Frontal cortex (tissue), 4 donors: Measurements from ENCODE around the gene ZNRF1. TPM values are rescaled to one million over a fixed set of nuclear protein-coding genes. Genes with fewer than 3 reads are reported as not detected.

Experiments
- DNase-seq, 2 donors: peaks; one replicate each; pipeline ENCODE4 v3.0.0; 2012; ENCODE audit warnings: low spot score in 2 of 2
- FAIRE-seq: peaks from 2 replicates; lab custom pipeline; 2012; peaks lifted over from hg19 to GRCh38; lab: Jason Lieb, UNC
- total RNA-seq: library from RNA; depleted of rRNA; stranded (reverse); fragments of >200 nt; gene quantifications from one replicate; pipeline ENCODE4 v1.2.3, GENCODE V29; 2014
- donor health status: control.
- donor health status: control.
- donor health status: control.

ZNRF1 gene
- total RNA-seq, 1 donor from 2014 or later, result 19.2 TPM

DNA sequence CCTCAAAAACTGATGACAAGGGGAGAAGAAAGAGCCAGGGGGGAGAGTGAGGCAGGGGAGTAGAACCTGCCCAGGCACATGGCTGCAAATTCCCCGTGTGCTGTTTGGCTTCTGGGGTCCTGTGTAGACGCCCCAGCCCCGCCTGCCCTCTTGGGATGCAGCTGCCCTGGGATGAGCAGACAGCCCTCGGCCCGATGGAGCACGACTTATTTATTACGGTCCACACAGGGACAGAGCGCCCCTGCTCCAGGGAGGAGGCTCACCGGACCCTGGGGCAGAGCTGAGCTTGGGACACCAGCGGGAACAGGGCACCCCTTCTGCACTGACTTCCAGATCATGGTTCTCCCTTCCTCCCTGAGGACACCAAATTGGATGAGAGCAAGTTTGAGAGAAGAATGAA is 108.7 kb downstream of the ZNRF1 start:
- no peak for FAIRE-seq
- DNase-seq, result no peak

DNA sequence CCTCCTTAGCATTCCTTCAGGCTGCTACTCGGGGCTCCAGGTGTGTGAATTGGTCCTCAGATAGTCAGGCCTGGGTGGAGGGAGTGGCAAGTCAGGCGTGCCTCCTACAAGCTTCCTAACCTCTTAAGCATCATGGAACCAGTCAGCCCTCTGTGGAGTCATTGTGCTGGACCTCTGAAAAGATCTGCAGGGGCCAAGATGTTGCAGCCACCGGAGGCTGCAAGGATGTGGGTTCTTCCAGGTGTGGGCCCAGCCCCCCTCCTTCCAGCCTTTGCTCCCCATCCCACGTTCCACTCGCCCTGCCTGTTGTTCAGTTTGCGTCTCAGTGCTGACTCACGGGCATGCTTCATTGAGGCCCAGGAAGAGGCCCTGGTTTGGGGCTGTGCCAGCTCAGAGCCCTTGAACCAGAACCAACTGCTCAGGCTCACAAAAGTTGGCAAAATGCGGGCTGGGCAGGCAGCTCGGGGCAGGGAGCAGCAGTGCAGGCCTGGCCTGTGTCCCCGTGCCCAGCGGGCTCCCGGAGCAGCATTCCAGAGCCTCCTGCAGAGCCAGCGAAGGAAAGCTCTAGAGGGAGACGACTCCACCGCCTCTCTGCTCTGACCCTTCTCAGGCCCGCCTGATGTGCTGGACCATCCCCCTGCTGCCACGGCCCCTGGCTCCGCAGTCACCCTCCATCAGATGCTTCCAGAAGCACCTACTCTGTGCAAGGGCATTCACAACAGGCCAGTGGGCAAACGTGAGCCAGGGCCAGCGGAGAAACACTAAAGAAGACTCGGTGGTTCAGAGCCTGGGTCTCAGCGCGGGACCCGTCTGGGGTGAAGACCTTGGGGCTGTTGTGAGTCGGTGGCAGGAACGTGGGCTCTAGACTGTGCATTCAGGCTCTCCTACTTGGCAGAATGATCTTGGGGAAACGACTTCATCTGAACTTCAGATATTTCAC is 110.2 kb downstream of the ZNRF1 start:
- FAIRE-seq (no peak), DNase-seq (peak in 1 of 2 donors; percentile 66)

- FAIRE-seq, result no peak
- no peak for DNase-seq
Measured at GRCh38 chr16:75109732-75110243, 111.0 kb downstream of the ZNRF1 start.

DNA sequence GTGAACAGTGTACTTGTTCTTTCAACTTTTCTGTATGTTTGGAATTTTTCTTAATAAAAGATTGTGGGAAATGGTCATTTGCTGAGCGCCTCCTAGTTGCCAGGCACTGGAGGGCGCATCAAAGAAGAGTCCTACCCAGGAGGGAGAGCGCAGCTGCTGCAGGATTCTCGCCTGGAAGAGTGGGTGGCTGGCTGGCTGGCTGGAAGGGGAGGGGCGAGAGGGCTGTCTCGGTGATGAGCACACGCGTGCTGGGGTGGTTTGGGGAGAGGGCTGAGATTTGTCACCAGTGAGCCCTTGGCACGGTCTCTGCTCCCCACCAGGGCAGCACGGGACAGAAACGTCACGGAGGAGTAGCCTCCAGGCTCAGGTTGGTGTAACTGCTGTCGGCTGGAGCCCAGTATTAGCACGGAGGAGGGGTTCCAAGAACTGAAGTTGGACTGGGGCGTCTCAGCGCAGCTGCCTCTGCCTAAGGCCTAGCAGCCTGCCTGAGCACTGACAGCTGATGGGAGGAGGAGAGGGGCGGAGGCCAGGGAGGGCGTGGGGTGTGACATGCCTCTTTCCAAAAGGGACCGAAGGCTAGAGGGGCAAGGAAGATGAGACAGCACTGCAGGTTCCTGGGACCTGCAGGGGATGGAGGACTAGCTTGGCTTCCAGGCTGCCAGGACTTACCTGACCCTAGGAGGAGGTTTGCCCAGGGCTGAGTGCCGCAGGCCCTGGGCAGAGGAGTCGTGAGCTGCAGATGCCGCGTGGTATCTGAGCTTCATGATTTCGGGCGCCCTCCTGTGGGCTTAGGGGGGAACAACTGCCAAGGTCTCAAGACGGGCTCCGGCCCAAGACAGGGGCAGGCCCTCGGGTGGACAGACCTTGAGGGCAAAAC is 112.1 kb downstream of the ZNRF1 start:
- DNase-seq, result peak; percentile 80 to 84

DNA sequence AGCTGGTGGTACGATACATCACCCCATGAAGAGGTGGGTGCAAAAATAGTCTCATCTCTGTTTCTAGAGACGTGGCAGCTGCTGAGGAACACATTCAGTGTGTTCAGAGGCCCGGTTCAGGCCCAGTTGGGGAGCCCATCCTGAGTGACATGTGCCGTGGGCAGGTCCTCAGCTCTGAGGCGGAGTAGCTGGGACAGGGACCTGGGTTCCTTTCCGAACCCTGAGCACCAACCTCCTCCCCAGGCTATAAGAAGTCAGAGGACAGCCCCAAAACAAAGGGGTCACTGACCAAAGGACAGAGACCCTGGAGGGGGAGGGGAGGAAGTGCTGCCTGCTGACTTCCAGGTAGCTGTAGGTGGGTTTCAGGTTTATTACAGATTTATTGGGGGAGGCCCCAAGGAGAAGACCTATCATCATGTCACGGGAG is 112.7 kb downstream of the ZNRF1 start:
- DNase-seq (no peak), FAIRE-seq (no peak)

More for the DNA sequence above, 112.1 kb downstream of the ZNRF1 start:
- FAIRE-seq, result no peak

DNA sequence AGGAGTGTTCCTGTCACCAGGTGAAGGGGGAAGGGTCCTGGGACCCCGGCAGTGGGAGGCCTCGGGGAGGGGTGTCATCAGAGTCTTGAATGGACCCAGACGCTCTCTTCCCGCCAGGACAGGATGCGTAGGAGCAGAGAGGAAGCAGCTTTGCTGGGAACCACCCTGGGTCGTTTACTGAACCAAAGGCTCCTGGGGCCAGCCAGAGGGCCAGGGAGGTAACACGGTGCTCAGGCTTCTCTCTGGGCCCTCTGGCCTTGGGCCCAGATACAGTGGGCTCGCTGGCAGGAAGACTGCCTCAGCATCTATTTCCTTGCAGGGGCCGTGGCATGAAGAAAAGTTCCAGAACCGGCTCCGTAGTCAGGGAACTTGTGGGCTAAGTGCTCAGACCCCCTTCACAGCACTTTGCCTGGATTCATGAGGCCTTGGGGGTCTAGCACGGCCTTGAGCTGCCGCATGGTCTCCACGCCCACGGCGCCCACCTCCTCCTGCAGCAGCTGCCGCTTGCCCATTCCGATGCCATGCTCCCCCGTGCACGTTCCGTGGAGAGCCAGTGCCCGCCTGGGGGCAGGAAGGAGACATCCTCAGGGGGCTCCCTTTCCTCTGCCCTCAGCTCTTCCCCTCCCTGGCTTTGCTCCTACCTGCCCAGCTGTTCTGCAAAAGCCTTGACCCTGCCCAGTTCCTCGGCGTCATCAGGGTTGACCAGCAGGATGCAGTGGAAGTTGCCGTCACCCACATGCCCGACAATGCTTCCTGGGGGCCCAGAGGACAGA is 113.3 kb downstream of the ZNRF1 start:
- no peak for FAIRE-seq
- no peak for DNase-seq

DNA sequence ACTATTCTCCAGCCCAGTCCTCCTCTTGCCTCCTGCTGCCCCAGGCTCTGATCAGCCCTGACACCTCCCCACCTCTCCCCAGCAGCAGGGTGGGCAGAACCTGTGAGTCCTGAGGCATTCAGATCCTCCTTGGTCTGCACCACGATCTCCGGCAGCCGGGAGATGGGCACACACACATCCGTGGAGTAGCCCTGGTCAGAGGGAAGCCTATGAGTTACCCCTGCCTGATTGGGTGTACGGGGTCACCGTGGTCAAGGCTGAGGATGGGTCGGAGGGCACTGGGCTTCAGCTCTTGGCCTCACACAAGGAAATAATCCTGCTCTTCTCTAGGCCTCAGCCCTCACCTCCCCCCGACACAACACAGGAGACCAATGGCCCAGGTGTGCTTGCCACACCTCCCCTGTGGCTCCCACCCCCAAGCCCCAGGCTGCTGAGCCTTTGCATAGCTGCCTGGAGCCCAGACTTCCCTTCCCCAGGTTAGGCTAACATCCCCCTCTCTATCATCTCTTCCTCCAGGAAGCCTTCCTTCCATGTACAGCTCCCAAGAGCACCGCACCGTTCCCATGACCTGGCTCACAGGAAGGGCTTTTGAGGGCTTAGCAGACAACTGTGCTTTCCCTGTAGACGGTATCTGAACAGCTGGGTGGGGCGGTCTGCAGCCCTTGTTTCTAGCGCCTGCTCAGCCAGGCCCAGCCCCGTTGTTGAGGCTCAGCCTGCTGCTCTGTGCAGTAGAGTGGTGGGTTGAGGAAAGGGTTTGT is 114.1 kb downstream of the ZNRF1 start:
- no peak for DNase-seq
- no peak for FAIRE-seq

DNA sequence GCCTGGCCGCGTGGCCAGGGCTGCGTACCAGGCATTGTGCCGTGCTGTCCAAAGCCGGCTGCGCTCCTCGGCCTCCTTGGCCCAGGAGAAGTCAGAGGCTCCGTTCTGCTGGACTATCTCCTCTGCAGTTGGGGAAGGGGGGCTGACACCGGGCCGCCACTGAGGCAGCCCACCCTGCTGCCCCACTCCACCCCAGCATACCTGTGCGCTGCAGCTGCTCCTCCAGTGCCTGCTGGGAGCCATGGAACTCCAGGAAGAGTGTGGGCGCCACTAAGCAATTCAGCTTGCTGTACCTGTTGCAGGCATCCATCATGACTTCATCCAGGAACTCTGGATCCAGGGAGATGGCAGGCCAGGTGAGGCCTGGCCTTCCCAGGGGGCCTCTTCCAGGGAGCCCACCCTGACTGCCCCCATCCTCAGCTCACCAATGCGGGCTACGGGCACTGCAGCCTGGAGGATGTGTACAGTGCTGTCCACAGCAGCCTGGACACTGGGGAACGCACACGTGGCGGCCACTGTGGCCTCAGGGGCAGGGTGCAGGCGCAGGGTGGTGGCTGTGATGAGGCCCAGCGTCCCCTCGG is 114.8 kb downstream of the ZNRF1 start:
- no peak for DNase-seq
- FAIRE-seq, result no peak

DNA sequence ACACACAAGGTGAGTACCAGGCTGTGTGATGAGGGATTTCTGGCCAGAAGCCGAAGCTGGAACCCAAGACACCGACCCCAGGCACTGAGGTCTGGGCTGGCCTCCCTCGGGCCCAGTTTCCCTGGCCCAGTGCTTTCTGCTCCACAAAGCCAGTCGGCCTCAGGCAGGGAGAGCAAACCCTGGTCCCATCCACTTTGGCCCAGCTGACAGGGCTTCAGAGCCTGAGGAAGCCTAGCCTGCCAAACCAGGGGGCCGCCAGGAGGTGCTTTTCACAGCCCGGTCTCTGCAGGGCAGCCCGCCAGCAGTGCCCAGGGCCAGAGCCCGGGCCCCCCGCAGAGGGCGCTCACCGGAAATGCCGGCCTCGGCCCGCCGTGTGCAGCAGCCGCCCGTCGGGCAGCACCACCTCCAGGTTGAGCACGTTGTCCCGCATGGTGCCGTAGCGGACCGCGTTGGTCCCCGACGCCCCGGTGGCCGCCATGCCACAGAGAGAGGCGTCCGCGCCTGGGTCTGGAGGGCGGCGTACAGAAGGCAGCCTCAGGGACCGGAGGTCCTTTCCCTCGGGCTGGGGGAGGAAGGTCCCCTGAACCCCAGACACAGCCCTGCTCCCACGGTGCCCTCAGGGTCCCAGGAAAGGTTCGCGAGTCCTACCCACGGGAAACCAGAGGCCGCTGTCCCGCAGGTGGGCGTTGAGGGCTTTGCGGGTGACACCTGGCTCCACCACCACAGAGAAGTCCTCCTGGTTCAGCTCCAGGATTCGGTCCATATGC is 115.5 kb downstream of the ZNRF1 start:
- DNase-seq, result no peak
- no peak for FAIRE-seq

DNA sequence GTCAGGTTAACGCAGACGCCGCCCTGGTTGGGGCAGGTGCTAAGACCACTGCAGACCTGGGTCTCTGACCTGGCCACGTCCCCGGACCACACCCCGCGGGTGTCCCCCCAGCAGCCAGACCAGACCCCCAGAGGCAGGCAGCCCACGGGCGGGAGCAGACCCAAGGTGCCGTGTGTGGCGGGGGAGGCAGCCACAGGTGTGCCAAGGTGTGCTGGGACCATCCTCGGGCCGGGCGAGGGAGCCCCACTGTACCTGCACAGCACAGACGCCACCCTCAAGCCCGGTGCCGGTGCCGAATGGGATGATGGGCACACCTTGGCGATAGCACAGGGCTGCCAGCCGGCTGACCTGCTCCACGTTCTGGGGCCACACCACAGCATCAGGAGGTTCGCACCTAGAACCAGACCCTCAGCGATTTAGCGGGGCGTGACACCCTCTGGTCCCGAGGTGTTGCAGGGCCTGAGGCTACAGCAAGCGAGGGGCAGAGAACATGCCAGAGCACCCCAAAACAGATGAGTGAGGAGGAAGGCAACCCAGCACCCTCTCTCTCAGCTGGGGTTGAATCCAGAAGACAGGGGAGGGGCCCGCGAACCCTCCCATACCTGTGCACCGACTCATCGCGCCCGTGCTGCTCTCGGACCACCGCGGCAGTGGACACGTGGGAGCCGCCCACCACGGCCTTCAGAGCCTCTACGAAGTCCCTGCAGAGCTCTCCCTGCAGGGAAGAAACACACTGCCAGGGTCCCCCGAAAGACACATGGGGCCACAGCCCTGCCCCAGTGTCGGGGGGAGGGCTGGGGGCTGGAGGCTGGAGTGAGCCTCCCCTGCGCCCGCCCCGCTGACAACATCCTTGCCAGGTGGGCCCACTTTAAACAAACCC is 116.4 kb downstream of the ZNRF1 start:
- no peak for DNase-seq
- no peak for FAIRE-seq

DNA sequence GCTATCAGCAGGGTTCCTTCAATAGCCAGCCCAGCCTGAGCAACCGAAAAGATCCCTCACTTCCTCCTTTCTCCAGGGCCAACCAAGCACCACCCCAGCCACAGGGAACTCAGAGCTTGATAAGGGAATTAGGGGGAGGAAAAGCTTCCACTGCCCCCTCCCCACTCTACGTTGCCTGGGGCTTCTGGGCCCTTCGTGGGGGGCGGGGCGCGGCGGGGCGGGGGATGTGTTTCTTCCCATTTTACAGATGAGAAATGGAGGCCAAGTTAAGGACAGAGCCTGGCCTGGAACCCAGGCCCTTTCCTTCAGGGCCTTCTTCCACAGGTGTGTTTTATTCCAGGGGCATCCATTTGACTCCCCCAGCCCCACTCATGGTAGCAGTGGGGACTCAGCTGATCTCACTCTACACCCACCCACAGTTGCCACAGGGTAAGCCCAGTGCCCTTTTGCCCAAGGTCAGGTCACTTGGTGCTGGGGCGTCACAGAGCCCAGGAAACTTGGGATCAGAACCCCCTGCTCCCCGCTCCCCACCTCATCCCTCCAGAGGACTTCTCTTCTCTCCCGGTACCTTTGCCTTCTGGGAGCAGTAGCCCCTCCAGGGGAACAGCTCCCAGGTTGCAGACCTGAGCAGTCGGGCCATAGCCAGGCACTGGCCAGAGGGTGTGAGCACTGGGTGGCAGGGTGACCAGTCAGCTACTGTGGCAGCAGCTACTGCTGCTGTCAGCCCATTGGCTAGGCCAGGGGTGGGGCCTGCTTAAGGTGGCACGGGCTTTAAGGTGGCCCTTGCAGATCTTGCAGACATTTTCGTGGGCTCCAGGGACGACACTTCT is 117.5 kb downstream of the ZNRF1 start, which contains the start of gene LDHD:
LDHD (minus strand) TSS at position 700 of the 830 bp plus-strand sequence; CDS start at position 640, 60 bp downstream.
- DNase-seq (peak; percentile 80 to 91), FAIRE-seq (no peak)

GRCh38 chr16:75116911-75117245 is 118.1 kb downstream of the ZNRF1 start:
- FAIRE-seq (no peak), DNase-seq (no peak)

DNA sequence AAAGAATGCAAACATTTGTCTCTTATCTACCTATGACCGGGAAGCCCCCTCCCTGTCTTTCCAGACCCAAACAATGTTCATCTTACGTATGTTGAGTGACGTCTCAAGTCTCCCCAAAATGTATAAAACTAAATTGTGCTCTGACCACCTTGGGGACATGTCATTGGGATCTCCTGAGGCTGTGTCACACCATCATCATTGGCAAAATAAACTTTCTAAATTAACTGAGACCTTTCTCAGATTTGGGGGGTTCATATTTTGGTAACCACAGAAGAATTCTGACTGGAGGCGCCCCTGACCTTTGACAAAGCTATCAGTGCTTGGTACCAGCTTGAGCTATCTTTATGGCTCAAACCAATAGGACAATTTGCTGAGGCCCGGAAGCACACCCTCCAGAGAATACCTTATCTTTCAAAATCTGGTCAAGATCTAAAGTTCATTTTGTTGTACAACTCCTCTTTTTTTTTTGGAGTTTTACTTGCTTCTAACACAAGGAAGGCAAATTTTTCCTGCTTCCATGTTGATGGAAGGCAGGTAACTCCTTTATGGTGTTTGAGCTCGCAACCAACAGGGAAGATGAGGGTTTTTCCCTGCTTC is 120.2 kb downstream of the ZNRF1 start:
- DNase-seq (no peak), FAIRE-seq (no peak)

DNA sequence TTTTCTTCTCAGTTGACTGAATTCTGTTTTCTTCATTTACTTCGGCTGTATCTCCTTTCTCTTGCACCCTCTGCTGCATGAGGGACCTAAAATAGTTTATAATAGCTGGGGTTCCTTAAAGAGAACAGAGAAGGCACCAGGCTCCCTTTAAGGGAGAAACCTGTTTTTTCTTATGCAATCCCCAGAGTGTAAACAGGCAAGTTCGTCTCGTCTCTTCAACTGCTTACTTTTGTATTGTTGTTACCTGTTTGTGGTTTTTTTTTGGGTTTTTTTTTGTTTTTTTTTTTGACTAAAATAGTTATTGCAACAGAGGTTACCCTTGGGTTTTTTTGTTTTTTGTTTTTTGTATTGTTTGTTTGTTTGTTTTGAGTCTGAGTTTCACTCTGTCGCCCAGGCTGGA is 121.4 kb downstream of the ZNRF1 start:
- no peak for FAIRE-seq
- DNase-seq, result no peak

DNA sequence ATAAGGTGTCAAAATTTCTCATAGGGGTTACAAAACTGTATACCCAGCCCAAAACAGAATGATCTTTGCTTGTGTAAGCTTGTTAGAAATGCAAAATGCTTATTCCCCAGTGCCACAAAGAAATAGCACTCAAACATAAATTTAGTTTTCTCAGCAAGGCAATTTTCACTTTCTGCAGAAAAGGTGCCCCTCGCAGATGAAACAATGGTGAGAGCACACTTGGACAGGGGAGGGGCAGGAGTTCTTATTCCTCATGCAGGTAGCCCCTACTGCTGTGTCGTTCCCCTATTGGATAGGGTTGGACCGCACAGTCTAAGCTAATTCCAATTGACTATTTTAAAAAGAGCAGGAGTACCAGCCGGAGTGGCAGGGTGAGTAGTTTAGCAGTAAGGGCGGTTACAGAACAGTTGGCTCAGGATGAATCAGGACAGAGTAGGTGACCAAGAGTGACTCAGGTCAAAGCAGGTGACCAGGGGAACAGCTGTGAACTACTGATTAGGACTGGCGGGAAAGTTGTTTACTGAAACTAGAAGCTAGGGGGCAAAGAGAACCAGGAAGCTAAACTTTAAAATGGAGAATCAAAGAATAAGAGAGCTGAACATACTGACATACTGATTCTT is 123.2 kb downstream of the ZNRF1 start:
- DNase-seq (no peak), FAIRE-seq (no peak)
